ENCODE data around the gene RNF181. TPM values are rescaled to one million over a fixed set of nuclear protein-coding genes. Genes with fewer than 3 reads are reported as not detected.

RNF181 gene
- polyA plus RNA-seq, 1 of the 3 experiments (the other 2 are of a cell fraction): 312 TPM

GRCh38 chr2:85611705-85612587, 16.4 kb downstream of the RNF181 start, which contains the start of gene C2orf68 (continued):
- no peak for TF ChIP-seq SMC3 (IDR thresholded peaks at IDR 0.05; ENCODE audit: low read depth, low read length)
- no peak for TF ChIP-seq GATA2 (CRISPR knock-in tag; IDR thresholded peaks at IDR 0.05)
- no peak for TF ChIP-seq USF2 (IDR thresholded peaks at IDR 0.05; ENCODE audit: borderline replicate concordance, low read depth, low read length)
- peak; percentile 12; the same call in 1 of the 2 replicates for TF ChIP-seq REST (IDR thresholded peaks at IDR 0.05; ENCODE audit: low read depth, low read length)
- peak; percentile 20; the same call in 1 of the 2 replicates for TF ChIP-seq TCF12 (IDR thresholded peaks at IDR 0.05)
- TF ChIP-seq CTCF (IDR thresholded peaks at IDR 0.05): no peak
- TF ChIP-seq PBX3 (IDR thresholded peaks at IDR 0.05): no peak
- TF ChIP-seq RXRA (IDR thresholded peaks at IDR 0.05; ENCODE audit: borderline replicate concordance, low read depth): no peak
- no peak for TF ChIP-seq MEF2A (IDR thresholded peaks at IDR 0.05; ENCODE audit: borderline replicate concordance, low read depth)
- TF ChIP-seq FOSL2 (IDR thresholded peaks at IDR 0.05; ENCODE audit: borderline replicate concordance, low read depth): no peak
- TF ChIP-seq NRF1 (IDR thresholded peaks at IDR 0.05; ENCODE audit: low read depth, low read length): no peak
